ENCODE data around the gene L3HYPDH. TPM values are rescaled to one million over a fixed set of nuclear protein-coding genes. Genes with fewer than 3 reads are reported as not detected.

L3HYPDH gene
- total and polyA plus RNA-seq, 2 of the 13 experiments (the other 11 are each of a cell fraction or from before 2014, with no cell fraction given) = 30.5 to 36.6 TPM

GRCh38 chr14:59483819-59484638, at the start of gene L3HYPDH, which contains the start of gene JKAMP (continued):
- peak; percentile 92 for TF ChIP-seq ZGPAT (CRISPR knock-in tag; IDR thresholded peaks at IDR 0.05)
- TF ChIP-seq SP4 (CRISPR knock-in tag; IDR thresholded peaks at IDR 0.05) = peak; percentile 90
- peak; percentile 68 for TF ChIP-seq RAD21 (CRISPR knock-in tag; IDR thresholded peaks at IDR 0.05)
- TF ChIP-seq ZNF432 (CRISPR knock-in tag; IDR thresholded peaks at IDR 0.05; ENCODE audit: borderline replicate concordance) = no peak
- TF ChIP-seq BATF2 (CRISPR knock-in tag; IDR thresholded peaks at IDR 0.05) = peak; percentile 97
- peak; percentile 69; the same call in 1 of the 2 replicates for TF ChIP-seq BRF2 (CRISPR knock-in tag; IDR thresholded peaks at IDR 0.05)
- peak; percentile 97 for TF ChIP-seq ZNF546 (CRISPR knock-in tag; conservative IDR thresholded peaks at IDR 0.05)
- TF ChIP-seq NFYB (CRISPR knock-in tag; IDR thresholded peaks at IDR 0.05) = no peak
- peak; percentile 42; the same call in 1 of the 2 replicates for TF ChIP-seq CREM (IDR thresholded peaks at IDR 0.05)
- TF ChIP-seq CREM (CRISPR knock-in tag; IDR thresholded peaks at IDR 0.05) = no peak
- TF ChIP-seq GLMP (CRISPR knock-in tag; IDR thresholded peaks at IDR 0.05; ENCODE audit: borderline replicate concordance) = no peak
- TF ChIP-seq ZFY (CRISPR knock-in tag; IDR thresholded peaks at IDR 0.05) = peak; percentile 98
- peak; percentile 96 for TF ChIP-seq MEIS2 (CRISPR knock-in tag; IDR thresholded peaks at IDR 0.05)
- peak; percentile 90 for TF ChIP-seq KMT2B (CRISPR knock-in tag; IDR thresholded peaks at IDR 0.05)
- TF ChIP-seq HMG20B (CRISPR knock-in tag; conservative IDR thresholded peaks at IDR 0.05) = peak; percentile 17; the same call in 1 of the 2 replicates
- TF ChIP-seq ARHGAP35 (CRISPR knock-in tag; IDR thresholded peaks at IDR 0.05; ENCODE audit: borderline replicate concordance) = peak; percentile 83; the same call in 1 of the 2 replicates
- peak; percentile 90 for TF ChIP-seq KLF6 (CRISPR knock-in tag; IDR thresholded peaks at IDR 0.05)
- 0 out of 2 replicates have a peak, but pooled peaks have one; percentile 16 for TF ChIP-seq RERE (CRISPR knock-in tag; IDR thresholded peaks at IDR 0.05; ENCODE audit: low read depth)
- no peak; the same call in 1 of the 2 replicates for TF ChIP-seq MLX (CRISPR knock-in tag; IDR thresholded peaks at IDR 0.05)
